Activated T-helper 1 cell treated with anti-CD3 and anti-CD28 coated beads, Interleukin-12 subunit alpha, Interleukin-12 subunit beta, Interleukin-2, Interleukin-4 antibody, amounts not matched to agents 30 ng/mL and 10 ng/mL and 1 ng/mL, durations not matched to agents 14 hours and 24 hours and 36 hours (primary cell): ENCODE results near the gene MISP. TPM values are rescaled to one million over a fixed set of nuclear protein-coding genes. Genes with fewer than 3 reads are reported as not detected.
"Not testable (repeated sequence)": the region's sequence is repeated elsewhere in the genome, so short reads cannot be mapped to it uniquely, and the experiment has no call there.

Source experiments
- DNase-seq: peaks from one replicate; pipeline ENCODE4 v3.0.0; 2021; ENCODE audit warnings: low spot score
- H3K27ac Mint-ChIP-seq: one replicate; pipeline ENCODE4 v1.8.0; 2021; ENCODE audit warnings: mild to moderate bottlenecking, mixed read lengths
- H3K27me3 Mint-ChIP-seq: one replicate; pipeline ENCODE4 v1.8.0; 2022; ENCODE audit warnings: mild to moderate bottlenecking, moderate library complexity, mixed read lengths; ENCODE audit not compliant: insufficient read depth
- H3K36me3 Mint-ChIP-seq: one replicate; pipeline ENCODE4 v1.8.0; 2021; ENCODE audit warnings: low read depth, mixed read lengths
- H3K4me1 Mint-ChIP-seq: one replicate; pipeline ENCODE4 v1.8.0; 2021; ENCODE audit warnings: low read depth, mixed read lengths
- H3K4me3 Mint-ChIP-seq: one replicate; pipeline ENCODE4 v1.8.0; 2021; ENCODE audit warnings: mild to moderate bottlenecking, moderate library complexity, mixed read lengths
- H3K9me3 Mint-ChIP-seq: one replicate; pipeline ENCODE4 v1.8.0; 2021; ENCODE audit warnings: mixed read lengths
- intact Hi-C: fragments of 100-400 bp; cut with micrococcal nuclease; formaldehyde crosslinking; loops from one replicate; pipeline ENCODE4 v1.15.1; 2024
- total RNA-seq: library from RNA; stranded (reverse); gene quantifications from 2 replicates; pipeline ENCODE4 v1.2.3, GENCODE V29; 2022

Gene MISP, protein sequence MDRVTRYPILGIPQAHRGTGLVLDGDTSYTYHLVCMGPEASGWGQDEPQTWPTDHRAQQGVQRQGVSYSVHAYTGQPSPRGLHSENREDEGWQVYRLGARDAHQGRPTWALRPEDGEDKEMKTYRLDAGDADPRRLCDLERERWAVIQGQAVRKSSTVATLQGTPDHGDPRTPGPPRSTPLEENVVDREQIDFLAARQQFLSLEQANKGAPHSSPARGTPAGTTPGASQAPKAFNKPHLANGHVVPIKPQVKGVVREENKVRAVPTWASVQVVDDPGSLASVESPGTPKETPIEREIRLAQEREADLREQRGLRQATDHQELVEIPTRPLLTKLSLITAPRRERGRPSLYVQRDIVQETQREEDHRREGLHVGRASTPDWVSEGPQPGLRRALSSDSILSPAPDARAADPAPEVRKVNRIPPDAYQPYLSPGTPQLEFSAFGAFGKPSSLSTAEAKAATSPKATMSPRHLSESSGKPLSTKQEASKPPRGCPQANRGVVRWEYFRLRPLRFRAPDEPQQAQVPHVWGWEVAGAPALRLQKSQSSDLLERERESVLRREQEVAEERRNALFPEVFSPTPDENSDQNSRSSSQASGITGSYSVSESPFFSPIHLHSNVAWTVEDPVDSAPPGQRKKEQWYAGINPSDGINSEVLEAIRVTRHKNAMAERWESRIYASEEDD
- total RNA-seq: not detected in 2 replicates

DNA sequence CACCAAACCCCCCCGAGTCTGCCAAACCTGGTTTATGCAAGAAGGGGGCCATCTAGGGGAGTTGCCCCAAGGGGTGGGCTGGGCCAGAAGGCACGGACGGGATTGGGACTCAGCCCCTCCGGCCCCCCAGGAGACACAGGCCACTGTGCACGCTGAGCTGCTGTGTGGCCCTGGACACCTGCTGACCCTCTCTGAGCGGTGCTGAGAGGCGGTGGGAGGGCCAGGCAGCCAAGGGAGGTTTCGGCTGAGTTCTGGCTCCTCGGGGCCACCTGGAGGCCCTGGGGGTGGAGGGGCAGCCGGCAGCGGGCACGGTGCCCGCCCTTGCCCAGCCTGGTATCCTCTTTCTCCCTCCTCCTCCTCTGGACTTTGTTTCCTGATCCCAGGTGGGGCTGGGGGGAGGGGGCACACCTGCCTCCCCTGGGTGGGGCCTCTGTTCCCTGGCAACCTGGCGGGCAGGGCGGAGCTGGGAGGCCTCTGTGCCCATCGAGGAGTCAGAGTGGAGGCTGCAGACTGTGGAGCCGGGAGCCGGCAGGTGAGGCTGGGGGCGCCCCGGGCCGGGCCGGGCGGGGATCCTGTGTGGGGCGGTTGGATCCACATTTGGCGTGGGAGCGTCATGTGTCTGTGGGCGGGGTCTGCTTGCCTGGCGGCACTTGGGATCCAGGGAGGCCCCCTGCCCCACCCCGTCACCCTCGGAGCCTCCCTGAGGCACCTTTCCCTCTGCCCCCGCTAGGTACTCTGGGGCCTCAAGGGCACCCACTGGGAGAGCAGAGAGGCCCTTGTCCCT lies at the start of gene MISP:
MISP (plus strand) TSS at position 473 of the 784 bp plus-strand sequence. CDS start 5,835 bp downstream, outside the sequence.
- Mint-ChIP-seq H3K27ac (no peak within 1 kb of the TSS), H3K9me3 (no peaks in the 10 kb centered on the region), H3K27me3 (no peaks in the 10 kb centered on the region), H3K36me3 (no peaks in the 10 kb centered on the region), H3K4me1 (no peaks in the 10 kb centered on the region), H3K4me3 (no peak within 1 kb of the TSS)
- intact Hi-C loops: no loop called here
- no peak for DNase-seq

DNA sequence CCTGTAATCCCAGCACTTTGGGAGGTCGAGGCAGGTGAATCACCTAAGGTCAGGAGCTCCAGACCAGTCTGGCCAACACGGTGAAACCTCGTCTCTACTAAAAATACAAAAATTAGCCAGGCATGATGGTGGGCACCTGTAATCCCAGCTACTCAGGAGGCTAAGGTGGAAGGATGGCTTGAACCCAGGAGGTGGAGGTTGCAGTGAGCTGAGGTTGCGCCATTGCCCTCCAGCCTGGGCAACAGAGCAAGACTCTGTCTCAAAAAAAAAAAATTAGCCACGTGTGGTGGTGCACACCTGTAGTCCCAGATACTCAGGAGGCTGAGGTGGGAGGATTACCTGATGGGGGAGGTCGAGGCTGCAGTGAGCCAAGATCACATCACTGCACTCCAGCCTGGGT lies 48.1 kb upstream of the MISP start:
- DNase-seq, H3K9me3 Mint-ChIP-seq, H3K27ac Mint-ChIP-seq, H3K36me3 Mint-ChIP-seq, H3K4me1 Mint-ChIP-seq, H3K4me3 Mint-ChIP-seq: not testable (repeated sequence)
- intact Hi-C loops: loop anchor here (1.0 kb wide), 1 partner anchor 23 kb away; no protein-coding TSS in a partner anchor
- H3K27me3 Mint-ChIP-seq: peaks cover 24% of the 10 kb centered on the region

DNA sequence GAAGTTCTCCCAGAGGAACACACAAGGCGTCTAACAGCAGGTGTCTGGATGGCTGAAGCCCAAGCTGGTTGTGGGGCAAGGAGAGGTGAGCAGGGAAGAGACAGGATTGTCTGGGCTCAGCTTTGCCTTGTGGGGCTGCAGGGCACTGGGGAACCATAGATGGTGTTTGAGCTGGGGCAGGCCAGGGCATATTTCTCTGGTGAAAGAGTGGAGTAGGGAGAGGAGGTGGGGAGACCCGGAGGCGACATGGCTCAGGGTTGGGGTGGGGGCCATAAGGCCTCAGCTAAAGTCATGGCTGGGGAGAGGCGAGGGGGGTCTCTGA lies 47.6 kb upstream of the MISP start:
- intact Hi-C loops: loop anchor here (1.0 kb wide), 1 partner anchor 23 kb away; no protein-coding TSS in a partner anchor
- H3K27ac Mint-ChIP-seq: no peak overlapping the region
- H3K9me3 Mint-ChIP-seq: no peaks in the 10 kb centered on the region
- H3K27me3 Mint-ChIP-seq: peaks cover 28% of the 10 kb centered on the region
- H3K4me3 Mint-ChIP-seq: no peak overlapping the region
- no peaks in the 10 kb centered on the region for H3K4me1 Mint-ChIP-seq
- peaks cover 2% of the 10 kb centered on the region for H3K36me3 Mint-ChIP-seq
- DNase-seq: no peak

GRCh38 chr19:703651-704446 lies 47.1 kb upstream of the MISP start:
- intact Hi-C loops: loop anchor here (1.0 kb wide), 1 partner anchor 24 kb away; no protein-coding TSS in a partner anchor
- DNase-seq: peak; percentile 45
- peaks cover 2% of the 10 kb centered on the region for H3K36me3 Mint-ChIP-seq
- no peak overlapping the region for H3K27ac Mint-ChIP-seq
- H3K4me3 Mint-ChIP-seq: no peak overlapping the region
- H3K27me3 Mint-ChIP-seq: peaks cover 28% of the 10 kb centered on the region
- H3K4me1 Mint-ChIP-seq: no peaks in the 10 kb centered on the region
- H3K9me3 Mint-ChIP-seq: no peaks in the 10 kb centered on the region

GRCh38 chr19:704447-704741 lies 46.5 kb upstream of the MISP start:
- Mint-ChIP-seq H3K4me1 (no peaks in the 10 kb centered on the region), H3K4me3 (no peak overlapping the region)
- intact Hi-C loops: no loop called here

DNA sequence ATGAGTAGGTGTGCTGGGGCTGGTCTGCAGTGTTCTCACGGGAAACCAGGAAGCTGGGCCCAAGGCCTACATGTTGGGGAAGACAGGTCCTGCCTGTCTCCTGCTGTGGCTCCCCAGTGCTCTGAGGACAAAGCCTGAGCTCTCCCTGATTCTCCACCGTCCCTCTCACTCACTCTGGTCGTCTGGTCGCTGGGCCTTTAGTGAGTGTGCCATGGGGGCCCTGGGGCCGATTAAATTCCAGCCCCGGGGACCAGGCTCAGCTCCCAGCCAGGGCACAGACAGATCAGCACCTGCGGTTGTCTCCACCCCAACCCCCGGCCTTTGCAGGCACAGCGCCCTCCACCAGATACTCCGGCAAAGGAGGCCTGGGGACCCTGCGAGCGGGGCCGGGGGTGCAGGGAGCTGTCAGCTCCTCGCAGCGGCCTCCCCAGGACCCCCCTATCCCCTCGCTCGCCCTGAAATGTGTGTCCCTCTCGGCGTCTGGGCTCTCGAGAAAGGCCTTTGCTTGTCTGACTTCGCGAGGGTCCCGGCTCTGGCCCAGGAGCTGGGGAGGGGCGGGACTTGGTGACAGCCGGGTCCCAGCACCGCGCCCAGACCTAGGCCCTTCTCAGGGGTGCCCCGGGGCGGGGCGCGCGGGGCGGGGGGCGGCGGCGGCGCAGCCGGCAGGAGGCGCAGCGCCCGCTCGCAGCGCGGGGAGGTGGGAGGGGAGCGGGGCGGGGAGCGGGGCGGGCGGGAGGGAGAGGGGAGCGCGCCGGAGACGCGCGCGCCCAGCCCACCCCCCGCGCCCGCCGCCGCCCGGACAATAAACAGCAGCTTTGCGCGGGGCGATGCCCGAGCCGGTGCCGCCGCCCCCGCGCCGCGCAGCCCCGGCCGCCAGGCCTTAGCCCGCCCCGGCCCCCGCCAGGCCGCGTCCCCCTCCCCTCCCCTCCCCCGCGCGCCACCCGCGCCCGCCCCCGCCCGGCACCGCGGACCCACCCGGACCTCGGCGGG lies 42.5 kb upstream of the MISP start, which contains the start of gene PALM:
PALM (plus strand) TSS at position 782 of the 990 bp plus-strand sequence. CDS start 212 bp downstream, outside the sequence.
- no peak for DNase-seq
- Mint-ChIP-seq H3K27ac (no peak within 1 kb of the TSS), H3K9me3 (no peaks in the 10 kb centered on the region), H3K4me1 (no peaks in the 10 kb centered on the region), H3K4me3 (no peak within 1 kb of the TSS), H3K36me3 (peaks cover 2% of the 10 kb centered on the region), H3K27me3 (peaks cover 32% of the 10 kb centered on the region)
- intact Hi-C loops: no loop called here

More at GRCh38 chr19:704447-704741, 46.5 kb upstream of the MISP start:
- DNase-seq: no peak
- Mint-ChIP-seq H3K9me3 (no peaks in the 10 kb centered on the region), H3K27ac (no peak overlapping the region), H3K27me3 (peaks cover 28% of the 10 kb centered on the region), H3K36me3 (peaks cover 2% of the 10 kb centered on the region)

DNA sequence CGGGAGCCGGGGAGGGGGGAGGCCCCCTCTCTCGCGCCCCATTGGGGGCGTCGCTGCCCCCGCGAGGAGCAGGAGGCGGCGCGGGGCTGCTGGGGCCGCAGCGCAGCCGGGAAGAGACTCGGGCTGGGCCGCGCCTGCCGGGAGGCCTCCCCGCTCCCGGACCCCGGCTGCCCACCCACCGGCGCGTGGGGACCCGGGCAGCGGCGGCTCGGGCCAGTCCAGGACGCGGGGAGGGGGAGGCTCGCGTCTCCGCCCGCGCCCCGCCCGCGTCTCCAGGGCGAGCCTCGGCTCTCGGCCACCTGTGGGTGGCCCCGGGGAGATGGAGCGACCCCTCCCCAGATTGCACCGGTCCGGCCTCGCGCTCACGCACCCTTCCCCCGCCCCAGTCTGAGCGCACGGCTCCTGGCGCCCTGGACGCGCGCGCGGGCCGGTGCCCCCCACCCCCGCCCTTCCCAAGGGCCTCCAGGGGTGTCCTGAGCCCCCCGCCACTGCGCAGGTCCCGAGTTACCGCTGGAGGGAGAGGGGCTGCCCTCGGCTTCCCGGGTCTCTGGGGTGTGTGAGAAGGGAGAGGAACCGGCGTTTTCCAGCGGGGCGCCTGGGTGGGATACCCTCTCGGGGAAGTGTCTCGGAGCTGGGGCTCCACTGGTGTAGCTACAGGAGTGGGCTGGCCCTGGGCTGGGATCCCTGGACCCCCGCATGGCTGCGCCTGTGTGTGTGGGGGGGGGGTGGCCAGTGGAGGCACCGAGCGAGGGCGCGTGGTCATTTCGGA lies 41.5 kb upstream of the MISP start:
- H3K9me3 Mint-ChIP-seq: no peaks in the 10 kb centered on the region
- H3K27me3 Mint-ChIP-seq: peaks cover 32% of the 10 kb centered on the region
- intact Hi-C loops: no loop called here
- H3K27ac Mint-ChIP-seq: no peak overlapping the region
- peaks cover 2% of the 10 kb centered on the region for H3K36me3 Mint-ChIP-seq
- H3K4me1 Mint-ChIP-seq: no peaks in the 10 kb centered on the region
- no peak for DNase-seq
- H3K4me3 Mint-ChIP-seq: no peak overlapping the region

- Mint-ChIP-seq H3K4me1 (no peaks in the 10 kb centered on the region), H3K27ac (no peak overlapping the region), H3K27me3 (peaks cover 32% of the 10 kb centered on the region), H3K4me3 (no peak overlapping the region), H3K9me3 (no peaks in the 10 kb centered on the region), H3K36me3 (peaks cover 2% of the 10 kb centered on the region)
- DNase-seq: no peak
- intact Hi-C loops: no loop called here
These were observed 40.8 kb upstream of the MISP start for GRCh38 chr19:709965-710571.

DNA sequence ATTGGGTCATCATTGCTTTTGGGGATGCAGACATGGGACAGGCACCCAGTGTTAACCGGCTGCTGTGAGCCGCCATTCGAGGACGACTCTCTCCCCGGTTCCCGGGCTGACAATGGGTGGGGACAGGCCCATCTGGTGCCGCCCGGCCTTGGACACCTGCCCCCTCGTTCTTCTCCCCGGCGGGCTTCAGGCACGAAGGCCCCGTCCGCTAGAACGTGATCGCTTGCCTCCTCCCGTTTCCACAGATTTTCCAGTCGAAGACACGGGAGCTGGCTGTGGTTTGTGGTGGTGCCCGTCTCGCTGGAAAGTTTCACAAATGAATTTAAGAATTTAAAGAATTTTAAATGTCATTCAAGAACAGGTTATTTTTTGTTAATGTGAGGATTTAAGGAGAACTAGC lies 40.1 kb upstream of the MISP start:
- H3K27ac Mint-ChIP-seq: no peak overlapping the region
- H3K36me3 Mint-ChIP-seq: peaks cover 2% of the 10 kb centered on the region
- no peaks in the 10 kb centered on the region for H3K4me1 Mint-ChIP-seq
- peaks cover 6% of the 10 kb centered on the region for H3K9me3 Mint-ChIP-seq
- DNase-seq: no peak
- peaks cover 29% of the 10 kb centered on the region for H3K27me3 Mint-ChIP-seq
- intact Hi-C loops: no loop called here
- no peak overlapping the region for H3K4me3 Mint-ChIP-seq

DNA sequence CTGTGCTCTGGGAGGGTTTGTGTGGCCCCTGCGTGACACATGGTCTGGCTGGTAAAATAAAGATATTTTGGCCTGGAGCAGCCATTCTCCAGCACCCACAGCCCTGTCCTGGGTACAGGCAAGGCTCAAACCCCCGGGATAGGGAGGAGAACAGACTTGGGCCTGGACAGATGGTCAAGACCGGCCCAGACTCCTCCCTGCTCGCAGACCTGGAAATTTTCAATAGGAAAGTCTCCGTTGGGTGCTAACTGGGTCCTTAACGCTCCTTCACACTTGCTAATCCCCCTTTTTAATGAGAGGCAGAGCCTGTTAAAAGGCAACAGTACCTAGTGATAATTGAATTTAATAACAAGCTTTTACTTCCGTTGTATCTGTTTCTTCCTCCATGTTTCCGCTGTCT lies 39.7 kb upstream of the MISP start:
- H3K27ac Mint-ChIP-seq: no peak overlapping the region
- no peak for DNase-seq
- peaks cover 8% of the 10 kb centered on the region for H3K9me3 Mint-ChIP-seq
- peaks cover 27% of the 10 kb centered on the region for H3K27me3 Mint-ChIP-seq
- no peaks in the 10 kb centered on the region for H3K4me1 Mint-ChIP-seq
- H3K4me3 Mint-ChIP-seq: no peak overlapping the region
- intact Hi-C loops: no loop called here
- H3K36me3 Mint-ChIP-seq: peaks cover 2% of the 10 kb centered on the region

GRCh38 chr19:715347-715746 lies 35.6 kb upstream of the MISP start:
- Mint-ChIP-seq H3K4me1 (no peaks in the 10 kb centered on the region), H3K4me3 (no peak overlapping the region), H3K9me3 (peaks cover 8% of the 10 kb centered on the region), H3K27ac (no peak overlapping the region), H3K27me3 (peaks cover 13% of the 10 kb centered on the region), H3K36me3 (no peaks in the 10 kb centered on the region)
- intact Hi-C loops: no loop called here
- DNase-seq: no peak
